ENCODE measurements around the gene PROCA1.

Gene PROCA1

GRCh38 chr17:28686296-28686695 is 25.4 kb downstream of the PROCA1 start:
- peaks cover 90% of the 10 kb centered on the region for H3K36me3 Mint-ChIP-seq (ENCODE audit: low read depth)
- H3K27ac Mint-ChIP-seq, result peak overlapping the region; percentile 63
- no peaks in the 10 kb centered on the region for H3K4me1 Mint-ChIP-seq
- TF ChIP-seq CTCF (IDR thresholded peaks at IDR 0.05), result no peak
- no peaks in the 10 kb centered on the region for H3K9me3 Mint-ChIP-seq
- no peak overlapping the region for H3K4me3 Mint-ChIP-seq
- no peak for DNase-seq
- no peaks in the 10 kb centered on the region for H3K27me3 Mint-ChIP-seq (ENCODE audit: low read depth, poor library complexity)

- DNase-seq, result no peak
- no peak for TF ChIP-seq CTCF (IDR thresholded peaks at IDR 0.05)
- no peaks in the 10 kb centered on the region for H3K9me3 Mint-ChIP-seq
- H3K27me3 Mint-ChIP-seq (ENCODE audit: low read depth, poor library complexity), result no peaks in the 10 kb centered on the region
- peaks cover 86% of the 10 kb centered on the region for H3K36me3 Mint-ChIP-seq (ENCODE audit: low read depth)
- H3K27ac Mint-ChIP-seq, result no peak overlapping the region
- no peaks in the 10 kb centered on the region for H3K4me1 Mint-ChIP-seq
- no peak overlapping the region for H3K4me3 Mint-ChIP-seq
These were observed 26.3 kb downstream of the PROCA1 start for GRCh38 chr17:28685366-28685765.

GRCh38 chr17:28684963-28685362 is 26.7 kb downstream of the PROCA1 start:
- H3K4me1 Mint-ChIP-seq, result no peaks in the 10 kb centered on the region
- no peak for DNase-seq
- no peaks in the 10 kb centered on the region for H3K27me3 Mint-ChIP-seq (ENCODE audit: low read depth, poor library complexity)
- H3K9me3 Mint-ChIP-seq, result no peaks in the 10 kb centered on the region
- no peak for TF ChIP-seq CTCF (IDR thresholded peaks at IDR 0.05)
- peaks cover 82% of the 10 kb centered on the region for H3K36me3 Mint-ChIP-seq (ENCODE audit: low read depth)
- H3K27ac Mint-ChIP-seq, result peak overlapping the region; percentile 14
- H3K4me3 Mint-ChIP-seq, result no peak overlapping the region

GRCh38 chr17:28682655-28683054 is 29.0 kb downstream of the PROCA1 start:
- H3K27me3 Mint-ChIP-seq (ENCODE audit: low read depth, poor library complexity), result no peaks in the 10 kb centered on the region
- H3K27ac Mint-ChIP-seq, result peak overlapping the region; percentile 29
- no peak overlapping the region for H3K4me3 Mint-ChIP-seq
- peaks cover 77% of the 10 kb centered on the region for H3K36me3 Mint-ChIP-seq (ENCODE audit: low read depth)
- TF ChIP-seq CTCF (IDR thresholded peaks at IDR 0.05), result no peak
- no peaks in the 10 kb centered on the region for H3K9me3 Mint-ChIP-seq
- no peak for DNase-seq
- H3K4me1 Mint-ChIP-seq, result no peaks in the 10 kb centered on the region

GRCh38 chr17:28675980-28676379 is 35.7 kb downstream of the PROCA1 start:
- no peaks in the 10 kb centered on the region for H3K9me3 Mint-ChIP-seq
- H3K36me3 Mint-ChIP-seq (ENCODE audit: low read depth), result peaks cover 64% of the 10 kb centered on the region
- DNase-seq, result no peak
- no peak overlapping the region for H3K4me3 Mint-ChIP-seq
- TF ChIP-seq CTCF (IDR thresholded peaks at IDR 0.05), result no peak
- no peaks in the 10 kb centered on the region for H3K4me1 Mint-ChIP-seq
- no peak overlapping the region for H3K27ac Mint-ChIP-seq
- H3K27me3 Mint-ChIP-seq (ENCODE audit: low read depth, poor library complexity), result peaks cover 2% of the 10 kb centered on the region

GRCh38 chr17:28675490-28675889 is 36.2 kb downstream of the PROCA1 start:
- DNase-seq, result no peak
- TF ChIP-seq CTCF (IDR thresholded peaks at IDR 0.05), result no peak
- no peaks in the 10 kb centered on the region for H3K9me3 Mint-ChIP-seq
- H3K27me3 Mint-ChIP-seq (ENCODE audit: low read depth, poor library complexity), result peaks cover 2% of the 10 kb centered on the region
- H3K4me3 Mint-ChIP-seq, result no peak overlapping the region
- peaks cover 67% of the 10 kb centered on the region for H3K36me3 Mint-ChIP-seq (ENCODE audit: low read depth)
- peak overlapping the region; percentile 66 for H3K27ac Mint-ChIP-seq
- H3K4me1 Mint-ChIP-seq, result no peaks in the 10 kb centered on the region

Data from nephron progenitor cell (in vitro differentiated cells).